LNCaP clone FGC (cell line): Measurements from ENCODE around the gene PEX16.
"Not testable (repeated sequence)": the region's sequence is repeated elsewhere in the genome, so short reads cannot be mapped to it uniquely, and the experiment has no call there.

Source experiments
- DNase-seq: peaks from one replicate; pipeline ENCODE4 v3.0.0-alpha.2; 2011; ENCODE audit warnings: low read depth
- H3K4me3 ChIP-seq: 2 replicates; pipeline ENCODE4 v1.5.1; 2011; ENCODE audit warnings: mild to moderate bottlenecking, low read depth, low read length, control low read depth
- CTCF ChIP-seq: IDR thresholded peaks from 2 replicates; pipeline ENCODE4 v1.5.1; 2012; ENCODE audit warnings: mild to moderate bottlenecking; ENCODE audit not compliant: control insufficient read depth, insufficient read depth; ENCODE audit errors: extremely low read depth

PEX16 gene

DNA sequence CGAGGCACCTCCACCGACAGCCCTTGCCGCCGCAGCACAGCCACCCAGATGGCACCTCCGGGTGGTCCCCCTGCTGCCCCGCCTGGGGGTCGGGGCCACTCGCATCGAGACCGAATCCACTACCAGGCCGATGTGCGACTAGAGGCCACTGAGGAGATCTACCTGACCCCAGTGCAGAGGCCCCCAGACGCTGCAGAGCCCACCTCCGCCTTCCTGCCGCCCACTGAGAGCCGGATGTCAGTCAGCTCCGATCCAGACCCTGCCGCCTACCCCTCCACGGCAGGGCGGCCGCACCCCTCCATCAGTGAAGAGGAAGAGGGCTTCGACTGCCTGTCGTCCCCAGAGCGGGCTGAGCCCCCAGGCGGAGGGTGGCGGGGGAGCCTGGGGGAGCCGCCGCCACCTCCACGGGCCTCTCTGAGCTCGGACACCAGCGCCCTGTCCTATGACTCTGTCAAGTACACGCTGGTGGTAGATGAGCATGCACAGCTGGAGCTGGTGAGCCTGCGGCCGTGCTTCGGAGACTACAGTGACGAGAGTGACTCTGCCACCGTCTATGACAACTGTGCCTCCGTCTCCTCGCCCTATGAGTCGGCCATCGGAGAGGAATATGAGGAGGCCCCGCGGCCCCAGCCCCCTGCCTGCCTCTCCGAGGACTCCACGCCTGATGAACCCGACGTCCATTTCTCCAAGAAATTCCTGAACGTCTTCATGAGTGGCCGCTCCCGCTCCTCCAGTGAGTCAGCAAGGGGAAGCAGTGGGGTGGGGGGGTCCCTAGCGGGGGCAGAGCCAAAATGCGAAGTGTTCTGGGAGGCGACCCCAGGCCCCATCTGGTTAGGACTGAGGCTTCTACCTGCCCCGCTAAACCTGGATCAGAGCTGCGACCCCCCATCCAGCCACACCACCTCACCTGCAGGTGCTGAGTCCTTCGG is 15.0 kb downstream of the PEX16 start:
- H3K4me3 ChIP-seq: no peak overlapping the region
- no peak for TF ChIP-seq CTCF
- no peak for DNase-seq

DNA sequence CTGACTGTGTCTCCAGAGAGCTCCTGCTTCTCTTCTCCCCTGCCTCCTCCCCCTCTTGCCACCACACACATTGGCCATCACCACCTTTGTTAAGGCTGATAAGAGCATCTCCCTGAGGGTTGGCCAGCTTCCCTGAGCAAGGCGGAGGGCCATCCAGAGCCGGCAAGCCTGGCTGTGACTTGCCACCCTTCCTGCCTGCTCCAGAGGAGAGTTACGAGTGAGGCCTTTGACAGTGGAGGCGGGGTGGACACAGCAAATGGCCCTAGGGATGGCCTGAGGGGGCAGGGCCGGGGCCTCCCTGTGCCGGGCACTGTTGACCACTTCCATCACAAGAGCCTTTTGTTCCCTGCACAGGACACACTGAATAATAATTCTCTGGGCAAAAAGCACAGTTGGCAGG is 16.1 kb downstream of the PEX16 start:
- no peak for TF ChIP-seq CTCF
- no peak overlapping the region for H3K4me3 ChIP-seq
- DNase-seq: no peak

- H3K4me3 ChIP-seq: peak overlapping the region; percentile 65
- TF ChIP-seq CTCF: no peak
- no peak for DNase-seq
These were observed 16.6 kb downstream of the PEX16 start for GRCh38 chr11:45900916-45901617.

- DNase-seq: not testable (repeated sequence)
These were observed 17.4 kb downstream of the PEX16 start for GRCh38 chr11:45900175-45900800.

DNA sequence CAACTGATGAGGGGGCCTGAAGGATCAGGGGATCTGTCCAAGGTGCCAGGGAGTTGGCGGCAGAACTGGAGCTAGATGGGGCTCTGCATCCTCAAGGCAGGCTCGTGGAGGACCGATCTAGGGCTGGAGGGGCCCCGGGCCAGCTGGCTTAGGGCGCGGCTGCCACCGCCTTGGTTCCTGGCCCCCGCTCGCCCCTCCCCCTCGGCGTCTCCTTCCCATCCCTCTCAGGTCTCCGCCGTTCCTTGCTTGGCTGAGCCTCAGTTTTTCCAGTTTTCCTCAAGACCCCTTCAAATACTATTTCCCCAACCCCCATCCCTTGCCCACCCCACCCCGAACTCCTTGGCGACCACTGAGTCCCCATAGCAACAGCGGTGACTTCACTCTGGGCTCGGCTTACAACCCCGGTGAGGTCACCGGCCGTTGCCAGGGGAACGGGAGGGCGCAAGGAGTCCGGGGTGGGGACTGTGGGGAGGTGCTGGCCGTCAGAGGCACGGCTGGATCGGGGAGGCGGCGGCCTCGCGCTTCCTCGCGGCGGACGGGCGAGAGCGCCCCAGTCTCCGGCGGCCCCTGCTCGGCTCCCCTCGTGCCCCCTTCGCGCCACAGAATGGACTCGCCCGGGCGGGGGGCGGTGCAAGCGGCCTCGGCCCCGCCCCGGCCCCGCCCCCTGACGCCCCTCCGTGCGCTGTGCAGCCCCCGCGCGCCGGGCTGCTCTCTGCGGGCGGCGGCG is 18.1 kb downstream of the PEX16 start:
- peak; percentile 38 for DNase-seq
- H3K4me3 ChIP-seq: peak overlapping the region; percentile 65
- TF ChIP-seq CTCF: no peak

More at GRCh38 chr11:45900175-45900800, 17.4 kb downstream of the PEX16 start:
- H3K4me3 ChIP-seq: peak overlapping the region; percentile 65

DNA sequence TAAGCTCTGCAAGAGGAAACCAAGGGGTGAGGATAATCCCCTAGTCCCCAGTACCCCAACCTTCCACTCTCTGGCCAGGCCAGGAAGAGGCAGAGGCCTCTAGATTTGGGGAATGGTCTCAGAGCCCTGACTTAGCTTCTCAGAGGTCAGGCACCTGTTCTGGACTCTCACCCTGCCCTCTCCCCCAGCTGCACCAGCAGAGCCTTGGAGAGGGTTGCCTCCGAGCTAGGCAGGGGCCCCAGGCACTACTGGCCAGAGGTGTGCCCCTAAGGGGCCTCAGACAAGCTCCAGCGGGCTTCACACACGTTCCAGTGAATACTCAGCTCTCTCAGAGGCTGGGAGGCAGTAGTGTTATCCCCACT is 18.6 kb downstream of the PEX16 start:
- peak overlapping the region; percentile 65 for H3K4me3 ChIP-seq
- TF ChIP-seq CTCF: no peak
- DNase-seq: no peak

DNA sequence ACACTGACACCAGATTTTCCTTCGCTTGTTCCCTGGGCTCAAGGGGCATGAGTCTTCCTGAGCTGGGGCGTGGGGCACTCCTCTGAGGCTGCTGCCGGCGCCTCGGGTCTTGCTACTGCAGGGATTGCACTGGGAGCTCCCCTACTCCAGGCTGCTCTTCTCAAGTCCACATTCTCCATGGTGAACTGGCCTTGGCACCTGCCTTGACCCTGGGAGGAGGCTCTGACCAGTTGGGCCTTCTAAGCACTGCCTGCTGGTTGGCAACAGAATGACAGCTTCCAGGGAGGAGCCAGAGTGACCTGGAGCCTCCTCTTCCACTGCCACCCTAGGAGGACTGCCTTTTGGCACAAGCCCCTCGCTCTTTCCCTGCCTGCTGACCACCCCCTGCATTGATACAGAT is 20.1 kb downstream of the PEX16 start:
- no peak for DNase-seq
- TF ChIP-seq CTCF: no peak
- no peak overlapping the region for H3K4me3 ChIP-seq
